SK-N-SH (cell line): ENCODE measurements around the gene MEF2B.

Experiments
- CTCF ChIP-seq: fragments of 200-600 bp; sonication (generic); IDR thresholded peaks from 2 replicates; pipeline ENCODE4 v1.6.1; 2017; ENCODE audit warnings: antibody characterized with exemption, mild to moderate bottlenecking, moderate library complexity
- EP300 ChIP-seq, 2 experiments: IDR thresholded peaks; 2 replicates each; pipeline versions ENCODE4 v1.4.0 to v1.6.1; 2012; ENCODE audit warnings: borderline replicate concordance in 1 of 2, low read depth in 1 of 2, low read length in 1 of 2
- EZH2phosphoT487 ChIP-seq: fragments of 200-600 bp; sonication (generic); IDR thresholded peaks from 2 replicates; pipeline ENCODE4 v1.6.1; 2017; ENCODE audit warnings: low read depth, mixed run types, mild to moderate bottlenecking, antibody characterized with exemption, moderate library complexity, borderline replicate concordance
- FOXJ3 ChIP-seq: sonication (generic); formaldehyde crosslinking; IDR thresholded peaks from 2 replicates; pipeline ENCODE4 v1.5.1; 2020; ENCODE audit warnings: mild to moderate bottlenecking, missing genetic modification reagents
- MEF2A ChIP-seq: IDR thresholded peaks from 2 replicates; pipeline ENCODE4 v1.4.0; 2012; ENCODE audit warnings: low read depth, borderline replicate concordance
- POLR2AphosphoS5 ChIP-seq: IDR thresholded peaks from 2 replicates; pipeline ENCODE4 v1.6.1; 2012; ENCODE audit warnings: low read depth, low read length
- RXRA ChIP-seq: IDR thresholded peaks from 2 replicates; pipeline ENCODE4 v1.4.0; 2012; ENCODE audit warnings: low read depth, mild to moderate bottlenecking, borderline replicate concordance
- USF1 ChIP-seq: IDR thresholded peaks from 2 replicates; pipeline ENCODE4 v1.4.0; 2012; ENCODE audit warnings: low read depth, borderline replicate concordance

GRCh38 chr19:19138109-19138981 lies 31.7 kb downstream of the MEF2B start, which contains the start of gene TMEM161A:
- no peak for TF ChIP-seq USF1
- TF ChIP-seq CTCF: no peak
- TF ChIP-seq POLR2AphosphoS5: peak; percentile 81; the same call in 1 of the 2 replicates
- no peak for TF ChIP-seq FOXJ3 (CRISPR knock-in tag)
- TF ChIP-seq EP300 (IDR thresholded peaks at IDR 0.05; ENCODE audit: borderline replicate concordance in 1 of 2, low read depth in 1 of 2, low read length in 1 of 2): no peak
- TF ChIP-seq EZH2phosphoT487: no peak
- TF ChIP-seq RXRA: no peak
- no peak for TF ChIP-seq MEF2A
